Measurements from ENCODE around the gene RAI14.
"Not testable (repeated sequence)": the region's sequence is repeated elsewhere in the genome, so short reads cannot be mapped to it uniquely, and the experiment has no call there.

Gene RAI14

DNA sequence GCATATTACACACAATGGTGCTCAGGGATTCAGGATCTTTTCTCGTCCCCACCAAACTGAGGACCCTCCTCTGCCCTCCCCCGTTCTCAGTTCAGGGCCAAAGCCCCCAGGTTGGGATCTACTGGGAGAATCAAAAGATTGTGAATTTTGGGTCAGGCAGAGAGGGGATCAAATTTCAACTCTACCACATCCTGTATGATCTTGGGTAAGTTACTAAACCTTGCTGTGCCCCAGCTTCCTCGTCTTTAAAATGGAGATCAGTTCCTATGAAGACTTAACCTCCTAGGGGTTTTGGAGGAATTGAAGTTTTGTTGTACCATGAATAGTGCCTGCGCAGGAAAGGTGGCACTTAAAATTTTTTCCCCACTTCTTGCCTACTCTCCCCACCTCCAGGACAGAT lies 62.4 kb downstream of the RAI14 start:
- no peak for DNase-seq (ENCODE audit: extremely low spot score)
- ChIA-PET CTCF (interaction anchor here (1.0 to 2.5 kb wide), 4 partner anchors 9 to 20 kb away, joined by 3 to 9 read pairs (median 3); no protein-coding TSS in a partner anchor), POLR2A (no interaction called here)
- TF ChIP-seq, protein P1, sequence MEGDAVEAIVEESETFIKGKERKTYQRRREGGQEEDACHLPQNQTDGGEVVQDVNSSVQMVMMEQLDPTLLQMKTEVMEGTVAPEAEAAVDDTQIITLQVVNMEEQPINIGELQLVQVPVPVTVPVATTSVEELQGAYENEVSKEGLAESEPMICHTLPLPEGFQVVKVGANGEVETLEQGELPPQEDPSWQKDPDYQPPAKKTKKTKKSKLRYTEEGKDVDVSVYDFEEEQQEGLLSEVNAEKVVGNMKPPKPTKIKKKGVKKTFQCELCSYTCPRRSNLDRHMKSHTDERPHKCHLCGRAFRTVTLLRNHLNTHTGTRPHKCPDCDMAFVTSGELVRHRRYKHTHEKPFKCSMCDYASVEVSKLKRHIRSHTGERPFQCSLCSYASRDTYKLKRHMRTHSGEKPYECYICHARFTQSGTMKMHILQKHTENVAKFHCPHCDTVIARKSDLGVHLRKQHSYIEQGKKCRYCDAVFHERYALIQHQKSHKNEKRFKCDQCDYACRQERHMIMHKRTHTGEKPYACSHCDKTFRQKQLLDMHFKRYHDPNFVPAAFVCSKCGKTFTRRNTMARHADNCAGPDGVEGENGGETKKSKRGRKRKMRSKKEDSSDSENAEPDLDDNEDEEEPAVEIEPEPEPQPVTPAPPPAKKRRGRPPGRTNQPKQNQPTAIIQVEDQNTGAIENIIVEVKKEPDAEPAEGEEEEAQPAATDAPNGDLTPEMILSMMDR (IDR thresholded peaks at IDR 0.05; ENCODE audit: control extremely low read depth, extremely low read depth, low read depth, missing control alignments), result no peak

DNA sequence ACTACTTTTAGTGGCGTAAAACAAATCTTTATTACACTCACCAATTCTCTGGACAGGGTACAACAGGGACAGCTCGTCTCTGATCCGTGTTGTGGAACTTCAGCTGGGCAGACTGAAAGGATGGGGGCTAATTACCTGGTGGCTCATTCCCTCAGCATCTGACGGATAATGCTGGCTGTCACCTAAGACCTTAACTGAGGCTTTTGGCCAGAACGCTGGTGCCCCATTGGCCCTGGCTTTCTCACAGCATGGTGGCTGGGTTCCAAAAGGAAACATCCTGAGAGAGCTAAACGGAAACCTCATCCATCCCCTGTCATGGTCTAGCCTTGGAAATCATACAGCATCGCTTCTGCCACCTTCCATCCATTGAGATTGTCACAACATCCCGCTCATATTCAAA lies 62.9 kb downstream of the RAI14 start:
- POLR2A ChIA-PET, result no interaction called here
- TF ChIP-seq, protein P1 (IDR thresholded peaks at IDR 0.05; ENCODE audit: control extremely low read depth, extremely low read depth, low read depth, missing control alignments), result no peak
- CTCF ChIA-PET, result interaction anchor here (1.0 to 2.5 kb wide), 3 partner anchors 10 to 20 kb away, joined by 3 to 9 read pairs (median 4); no protein-coding TSS in a partner anchor
- DNase-seq (ENCODE audit: extremely low spot score), result no peak

DNA sequence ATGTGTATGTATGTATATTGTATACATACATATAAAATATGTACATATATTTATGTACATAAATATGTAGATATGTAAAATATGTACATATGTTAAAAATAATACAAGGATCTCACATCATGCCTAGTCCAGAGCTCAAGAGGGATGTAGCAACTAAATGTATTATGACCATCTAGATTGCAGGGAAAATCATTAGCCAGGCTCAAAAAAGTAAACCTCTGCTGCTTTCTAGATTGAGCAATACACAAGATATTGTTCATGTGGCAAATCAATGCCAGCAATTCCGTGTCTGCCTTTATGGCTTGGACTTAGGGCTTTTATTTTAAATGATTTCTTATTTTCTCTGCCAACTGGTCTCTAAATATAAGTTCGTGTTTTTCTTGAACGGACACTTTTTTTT lies 65.2 kb downstream of the RAI14 start:
- CTCF ChIA-PET, result interaction anchor here (0.9 kb wide), 1 partner anchor 13 kb away, joined by 3 read pairs; no protein-coding TSS in a partner anchor

DNA sequence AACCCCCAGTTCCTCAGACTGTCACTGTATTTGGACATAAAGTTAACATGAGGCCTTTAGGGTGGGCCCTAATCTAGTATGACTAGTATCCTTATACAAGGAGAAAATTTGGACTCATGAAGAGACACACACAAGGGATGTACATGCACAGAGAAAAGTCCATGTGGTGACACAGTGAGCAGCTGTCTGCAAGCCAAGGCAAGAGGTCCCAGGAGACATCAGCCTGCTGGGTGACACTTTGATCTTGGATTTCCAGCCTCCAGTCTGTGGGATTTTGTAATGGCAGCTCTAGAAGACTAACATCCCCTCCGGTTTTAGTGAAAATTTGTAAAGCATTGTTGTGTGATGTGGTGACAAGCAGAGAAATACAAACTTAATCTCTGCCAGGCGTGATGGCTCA lies 66.1 kb downstream of the RAI14 start:
- ChIA-PET POLR2A (no interaction called here), CTCF (interaction anchor here (0.9 kb wide), 1 partner anchor 14 kb away, joined by 3 read pairs; no protein-coding TSS in a partner anchor)
- TF ChIP-seq, protein P1 (IDR thresholded peaks at IDR 0.05; ENCODE audit: control extremely low read depth, extremely low read depth, low read depth, missing control alignments), result no peak
- no peak for DNase-seq (ENCODE audit: extremely low spot score)

More for the DNA sequence above, 65.2 kb downstream of the RAI14 start:
- no peak for DNase-seq (ENCODE audit: extremely low spot score)
- POLR2A ChIA-PET, result no interaction called here
- TF ChIP-seq, protein P1 (IDR thresholded peaks at IDR 0.05; ENCODE audit: control extremely low read depth, extremely low read depth, low read depth, missing control alignments), result no peak

DNA sequence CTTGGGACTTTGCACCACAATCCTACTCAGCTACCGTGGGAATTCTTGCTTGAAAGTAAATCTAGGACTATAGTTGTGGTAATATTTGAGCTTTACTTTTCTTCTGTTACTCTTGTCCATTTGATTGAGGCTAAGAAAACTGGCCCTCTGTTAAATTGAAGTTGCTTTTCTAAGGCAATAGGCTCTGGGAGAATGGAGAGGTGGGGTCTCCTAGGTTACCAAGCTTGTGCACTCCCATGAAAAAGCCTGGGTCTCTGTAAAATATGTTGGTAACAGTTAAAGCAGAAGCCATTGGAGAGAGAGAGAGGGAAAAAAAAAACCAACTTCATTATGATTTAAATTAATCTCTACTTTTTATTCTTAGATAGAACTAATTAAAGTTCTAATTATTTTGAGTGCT lies 68.6 kb downstream of the RAI14 start:
- DNase-seq (ENCODE audit: extremely low spot score), result no peak
- ChIA-PET POLR2A (no interaction called here), CTCF (interaction anchor here (0.9 to 1.5 kb wide), 5 partner anchors 10 to 239 kb away, joined by 3 to 8 read pairs (median 3); no protein-coding TSS in a partner anchor)
- TF ChIP-seq, protein P1 (IDR thresholded peaks at IDR 0.05; ENCODE audit: control extremely low read depth, extremely low read depth, low read depth, missing control alignments), result no peak

DNA sequence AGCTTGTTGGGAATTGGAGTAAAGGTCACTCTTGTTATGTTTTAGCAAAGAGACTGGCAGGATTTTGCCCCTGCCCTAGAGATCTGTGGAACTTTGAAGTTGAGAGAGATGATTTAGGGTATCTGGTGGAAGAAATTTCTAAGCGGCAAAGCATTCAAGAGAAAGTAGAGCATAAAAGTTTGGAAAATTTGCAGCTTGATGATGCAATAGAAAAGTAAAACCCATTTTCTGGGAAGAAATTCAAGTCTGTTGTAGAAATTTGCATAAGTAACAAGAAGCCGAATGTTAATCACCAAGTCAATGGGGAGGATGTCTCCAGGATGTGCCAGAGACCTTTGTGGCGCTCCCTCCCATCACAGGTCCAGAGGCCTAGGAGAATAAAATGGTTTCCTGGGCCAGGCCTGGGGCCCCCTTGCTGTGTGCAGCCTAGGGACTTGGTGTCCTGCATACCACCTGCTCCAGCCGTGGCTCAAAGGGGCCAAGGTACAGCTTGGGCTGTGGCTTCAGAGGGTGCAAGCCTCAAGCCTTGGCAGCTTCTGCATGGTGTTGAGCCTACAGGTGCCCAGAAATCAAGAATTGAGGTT lies 71.1 kb downstream of the RAI14 start:
- POLR2A ChIA-PET; DNase-seq (ENCODE audit: extremely low spot score): not testable (repeated sequence)
- CTCF ChIA-PET, result interaction anchor here (1.1 to 1.2 kb wide), 2 partner anchors 9 to 24 kb away, joined by 3 read pairs; no protein-coding TSS in a partner anchor

DNA sequence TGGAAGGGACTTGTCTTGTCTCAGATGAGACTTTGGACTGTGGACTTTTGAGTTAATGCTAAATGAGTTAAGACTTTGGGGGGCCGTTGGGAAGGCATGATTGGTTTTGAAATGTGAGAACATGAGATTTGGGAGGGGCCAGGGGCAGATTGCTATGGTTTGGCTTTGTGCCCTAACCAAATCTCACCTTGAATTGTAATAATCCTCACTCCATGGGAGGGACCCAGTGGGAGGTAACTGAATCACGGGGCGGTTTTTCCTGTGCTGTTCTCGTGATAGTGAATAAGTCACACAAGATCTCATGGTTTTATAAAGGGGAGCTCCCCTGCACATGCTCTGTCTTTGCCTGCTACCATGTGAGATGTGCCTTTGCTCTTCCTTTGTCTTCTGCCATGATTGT lies 72.1 kb downstream of the RAI14 start:
- ChIA-PET CTCF (interaction anchor here (1.1 to 1.7 kb wide), 2 partner anchors 9 kb away, joined by 4 read pairs; no protein-coding TSS in a partner anchor), POLR2A (no interaction called here)
- no peak for DNase-seq (ENCODE audit: extremely low spot score)
- TF ChIP-seq, protein P1 (IDR thresholded peaks at IDR 0.05; ENCODE audit: control extremely low read depth, extremely low read depth, low read depth, missing control alignments), result no peak

Measured in GM10248 (cell line).